Psoas muscle (tissue), 8 donors: ENCODE results near the gene DNM3. TPM values are rescaled to one million over a fixed set of nuclear protein-coding genes. Genes with fewer than 3 reads are reported as not detected.

Experiments used
- ATAC-seq, 4 donors: fragments of 200-7000 bp; cut with Tn5 transposase; one replicate each; pipeline ENCODE4 v1.9.1; 2020; ENCODE audit warnings: moderate library complexity in 3 of 4, mild to moderate bottlenecking in 2 of 4
- DNase-seq, 2 donors: peaks; one replicate each; pipeline ENCODE4 v3.0.0-alpha.2; 2020
- H3K27ac ChIP-seq: fragments of 200-600 bp; one replicate; pipeline ENCODE4 v1.8.0; 2022
- H3K27me3 ChIP-seq, 3 donors: fragments of 200-600 bp in 1 of 3; one replicate each; pipeline versions ENCODE4 v1.6.1 to v1.8.0; 2013 to 2022; ENCODE audit warnings: low read length in 2 of 3, mild to moderate bottlenecking in 2 of 3, moderate library complexity in 1 of 3; ENCODE audit not compliant: insufficient read depth in 3 of 3
- H3K36me3 ChIP-seq, 2 donors: fragments of 200-600 bp in 1 of 2; one replicate each; pipeline versions ENCODE4 v1.6.1 to v1.8.0; 2013 to 2022; ENCODE audit warnings: low read depth in 1 of 2, mild to moderate bottlenecking in 1 of 2, moderate library complexity in 1 of 2; ENCODE audit not compliant: insufficient read depth in 1 of 2
- H3K4me1 ChIP-seq: fragments of 200-600 bp; one replicate; pipeline ENCODE4 v1.8.0; 2022
- H3K4me3 ChIP-seq: fragments of 200-600 bp; one replicate; pipeline ENCODE4 v1.8.0; 2022; ENCODE audit warnings: mild to moderate bottlenecking
- H3K9me3 ChIP-seq: fragments of 200-600 bp; one replicate; pipeline ENCODE4 v1.8.0; 2022
- WGBS, 3 donors: extraction: QIAGEN DNeasy Blood & Tissue Kit; methylation state at CpG; one replicate each; pipeline versions ENCODE4 v1.1.6 to v1.1.7; 2013; 5-methylcytosine and 5-hydroxymethylcytosine counted together
- intact Hi-C, 2 donors: fragments of 100-400 bp; cut with DNase I; formaldehyde crosslinking; loops; one replicate each; pipeline versions ENCODE4 v1.11.0 to v1.14.2; 2022
- polyA plus RNA-seq, 3 donors: library from polyadenylated mRNA; stranded (reverse); fragments of 200-250 nt; gene quantifications; one replicate each; pipeline ENCODE4 v1.2.3, GENCODE V29; 2013
- total RNA-seq, 4 donors: library from RNA; stranded (reverse); fragmentation: NEBNext Ultra II Directional in 2 of 4; extraction: Animal tissue kit (Norgen Biotek cat#: 25700) in 2 of 4; gene quantifications; one replicate each; pipeline versions ENCODE4 v1.2.1 to v1.2.4, GENCODE V29; 2021 to 2023
- TF ChIP-seq, protein P1 (sequence below): fragments of 200-600 bp; IDR thresholded peaks from one replicate; pipeline ENCODE4 v1.8.0; 2022; ENCODE audit warnings: antibody characterized with exemption
- donor health status: healthy with polysubstance abuse.
- donor health status: DM: no; HTN: no; CAD: no; lungs with moderate emphysema.
- donor health status: Bipolar disorder and iron deficiency.
- donor health status: healthy.
- donor health status: DM: yes; HTN: yes; CAD: no.
- donor health status: DM: no; HTN: no; CAD: no.
- donor health status: DM: no; HTN: no; CAD: no.
- donor health status: DM: yes; HTN: yes; CAD: no.

Gene DNM3
- total and polyA plus RNA-seq, 7 donors = 0.31 to 1.0 (median 0.77) TPM

DNA sequence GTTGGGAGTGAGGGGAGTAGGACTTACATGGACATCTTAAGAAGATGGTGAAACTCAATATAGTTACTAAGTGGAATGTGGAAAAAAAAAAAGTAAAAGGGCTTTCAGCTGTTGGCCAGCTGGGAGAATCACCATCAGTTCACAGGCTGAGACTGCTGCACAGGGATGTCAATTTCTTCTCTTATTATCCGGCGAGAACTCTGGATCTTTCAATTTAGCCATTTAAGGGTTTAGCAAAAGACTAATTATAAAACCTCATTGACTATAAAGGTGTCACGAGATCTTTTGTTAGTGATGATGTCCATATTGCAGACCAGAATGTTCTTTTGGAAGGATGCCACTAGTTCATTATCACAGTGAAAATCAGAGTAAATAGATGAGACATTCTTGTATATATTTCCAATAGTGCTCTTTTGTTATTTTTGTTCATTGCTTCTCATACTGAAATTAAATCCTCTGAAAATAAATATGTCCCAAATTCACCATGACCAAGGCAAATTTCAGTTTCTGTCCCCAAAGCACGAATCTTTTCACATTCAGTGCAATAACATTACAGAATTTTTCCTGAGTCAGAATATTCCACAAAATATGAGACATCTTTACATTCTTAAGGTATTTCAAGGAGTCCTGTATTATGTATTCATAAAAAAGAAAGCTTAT, 266.1 kb downstream of the DNM3 start:
- Histone ChIP-seq H3K4me3 (no peak overlapping the region), H3K4me1 (no peaks in the 10 kb centered on the region), H3K27ac (no peak overlapping the region), H3K36me3 (no peaks in the 10 kb centered on the region), H3K27me3 (no peaks in the 10 kb centered on the region), H3K9me3 (no peaks in the 10 kb centered on the region)
- WGBS, 3 donors = 32 to 44% (median 37%) methylated on average over 4 of the region's 4 CpGs
- ATAC-seq (no peak), DNase-seq (no peak)
- intact Hi-C loops = no loop called here
- TF ChIP-seq, protein P1, sequence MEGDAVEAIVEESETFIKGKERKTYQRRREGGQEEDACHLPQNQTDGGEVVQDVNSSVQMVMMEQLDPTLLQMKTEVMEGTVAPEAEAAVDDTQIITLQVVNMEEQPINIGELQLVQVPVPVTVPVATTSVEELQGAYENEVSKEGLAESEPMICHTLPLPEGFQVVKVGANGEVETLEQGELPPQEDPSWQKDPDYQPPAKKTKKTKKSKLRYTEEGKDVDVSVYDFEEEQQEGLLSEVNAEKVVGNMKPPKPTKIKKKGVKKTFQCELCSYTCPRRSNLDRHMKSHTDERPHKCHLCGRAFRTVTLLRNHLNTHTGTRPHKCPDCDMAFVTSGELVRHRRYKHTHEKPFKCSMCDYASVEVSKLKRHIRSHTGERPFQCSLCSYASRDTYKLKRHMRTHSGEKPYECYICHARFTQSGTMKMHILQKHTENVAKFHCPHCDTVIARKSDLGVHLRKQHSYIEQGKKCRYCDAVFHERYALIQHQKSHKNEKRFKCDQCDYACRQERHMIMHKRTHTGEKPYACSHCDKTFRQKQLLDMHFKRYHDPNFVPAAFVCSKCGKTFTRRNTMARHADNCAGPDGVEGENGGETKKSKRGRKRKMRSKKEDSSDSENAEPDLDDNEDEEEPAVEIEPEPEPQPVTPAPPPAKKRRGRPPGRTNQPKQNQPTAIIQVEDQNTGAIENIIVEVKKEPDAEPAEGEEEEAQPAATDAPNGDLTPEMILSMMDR = no peak

DNA sequence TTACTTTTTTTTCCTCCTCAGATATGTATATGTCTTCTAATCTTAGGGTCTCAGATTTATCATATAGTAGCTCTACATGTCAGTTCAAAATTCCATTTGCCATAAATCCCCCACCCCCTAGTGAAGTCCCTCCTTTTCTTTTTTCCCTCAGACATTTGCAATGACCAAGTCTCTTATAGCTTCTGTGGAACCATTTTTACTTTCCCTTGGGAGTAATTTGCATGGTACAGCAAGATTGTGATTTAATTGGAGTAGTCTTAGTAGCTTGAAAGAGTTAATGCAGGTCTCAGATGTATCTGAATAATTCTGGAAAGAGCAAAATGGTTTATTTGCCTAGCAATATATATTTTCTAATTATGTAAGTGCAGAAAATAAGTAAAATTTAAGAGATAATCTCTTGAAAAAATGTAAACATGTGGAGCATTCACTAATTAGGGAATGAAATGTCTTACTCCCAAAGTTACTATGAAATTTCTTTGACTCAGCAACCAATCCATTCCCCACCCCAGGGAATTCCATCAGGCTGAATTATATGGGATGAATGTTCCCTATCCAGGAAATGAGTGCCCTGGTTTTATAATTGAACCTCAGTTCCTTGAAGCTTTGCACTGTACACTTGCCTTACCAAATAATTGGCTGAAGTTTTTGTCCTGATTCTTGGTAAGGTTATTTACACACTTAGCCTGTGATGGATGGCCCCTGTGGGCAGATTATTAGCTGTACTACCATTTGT, 267.0 kb downstream of the DNM3 start:
- Histone ChIP-seq H3K9me3 (no peaks in the 10 kb centered on the region), H3K4me1 (no peaks in the 10 kb centered on the region), H3K27ac (no peak overlapping the region), H3K36me3 (no peaks in the 10 kb centered on the region), H3K4me3 (no peak overlapping the region), H3K27me3 (no peaks in the 10 kb centered on the region)
- intact Hi-C loops = no loop called here
- no peak for ATAC-seq
- TF ChIP-seq, protein P1 = no peak
- no peak for DNase-seq

DNA sequence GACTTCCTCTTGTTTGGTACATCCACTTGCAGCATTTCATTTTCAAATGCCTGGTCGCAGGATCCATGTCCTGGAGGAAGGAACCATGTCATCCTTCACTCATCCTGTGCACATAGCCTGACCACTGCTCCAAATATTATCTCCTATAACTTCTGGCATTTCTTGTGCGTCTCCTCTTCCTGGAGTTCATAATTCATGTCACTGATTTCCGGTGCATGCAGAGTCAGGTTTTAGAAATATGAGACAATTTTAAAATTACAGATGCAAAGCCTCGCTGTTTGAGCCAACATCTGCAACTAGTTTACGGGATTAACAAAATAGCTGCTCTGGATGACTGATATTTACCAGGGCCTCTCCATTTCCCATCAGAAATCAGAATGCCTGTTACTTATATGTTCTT, 268.1 kb downstream of the DNM3 start:
- H3K9me3 ChIP-seq = no peaks in the 10 kb centered on the region
- ATAC-seq = no peak
- no peak for DNase-seq
- 28 to 43% (median 35%) methylated on average over 5 of the region's 5 CpGs for WGBS, 3 donors
- no peaks in the 10 kb centered on the region for H3K27me3 ChIP-seq
- H3K36me3 ChIP-seq = no peaks in the 10 kb centered on the region
- no peak overlapping the region for H3K27ac ChIP-seq
- no peaks in the 10 kb centered on the region for H3K4me1 ChIP-seq
- intact Hi-C loops = no loop called here
- H3K4me3 ChIP-seq = no peak overlapping the region
- TF ChIP-seq, protein P1 = no peak

DNA sequence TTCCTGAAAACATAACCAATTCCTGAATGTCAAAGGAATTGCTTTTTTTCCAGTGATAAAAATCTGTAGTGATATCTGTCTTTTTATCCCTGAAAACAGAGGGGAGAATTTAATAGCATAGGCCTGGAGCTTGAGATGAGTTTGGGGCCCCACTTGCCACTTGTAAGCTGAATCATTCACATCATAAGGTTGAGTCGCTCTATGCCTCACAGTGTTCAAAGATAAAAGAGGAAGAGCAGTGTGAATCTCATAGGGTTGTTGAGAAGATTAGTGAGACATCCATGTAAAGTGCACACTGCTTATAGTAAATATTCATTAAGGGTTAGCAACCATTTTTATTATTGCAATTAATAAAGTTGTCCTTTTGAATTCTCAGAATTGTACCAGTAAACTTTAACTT, 271.3 kb downstream of the DNM3 start:
- intact Hi-C loops = no loop called here
- 97 to 100% (median 98%) methylated on average over 1 of the region's 1 CpG for WGBS, 3 donors
- TF ChIP-seq, protein P1 = no peak

More for the DNA sequence above, 271.3 kb downstream of the DNM3 start:
- Histone ChIP-seq H3K27ac (no peak overlapping the region), H3K27me3 (no peaks in the 10 kb centered on the region), H3K4me1 (no peaks in the 10 kb centered on the region), H3K4me3 (no peak overlapping the region), H3K9me3 (no peaks in the 10 kb centered on the region), H3K36me3 (no peaks in the 10 kb centered on the region)
- DNase-seq = no peak
- ATAC-seq = no peak
